Type B pancreatic cell (in vitro differentiated cells): ENCODE data around the gene PARD3. TPM values are rescaled to one million over a fixed set of nuclear protein-coding genes. Genes with fewer than 3 reads are reported as not detected.

Experiments
- DNase-seq: peaks from one replicate; pipeline ENCODE4 v3.0.0; 2021; ENCODE audit warnings: mixed read lengths; ENCODE audit not compliant: unreplicated experiment; ENCODE audit errors: extremely low spot score
- H3K27ac Mint-ChIP-seq: 2 replicates; pipeline ENCODE4 v1.8.0; 2021; ENCODE audit warnings: mild to moderate bottlenecking, mixed read lengths
- H3K27me3 Mint-ChIP-seq: 2 replicates; pipeline ENCODE4 v1.8.0; 2021; ENCODE audit warnings: mixed read lengths
- H3K36me3 Mint-ChIP-seq: 2 replicates; pipeline ENCODE4 v1.8.0; 2021; ENCODE audit warnings: mixed read lengths
- H3K4me1 Mint-ChIP-seq: one replicate; pipeline ENCODE4 v1.8.0; 2021; ENCODE audit warnings: mixed read lengths; ENCODE audit not compliant: unreplicated experiment
- H3K4me3 Mint-ChIP-seq: 2 replicates; pipeline ENCODE4 v1.8.0; 2021; ENCODE audit warnings: mild to moderate bottlenecking, mixed read lengths
- H3K9me3 Mint-ChIP-seq: 2 replicates; pipeline ENCODE4 v1.8.0; 2021; ENCODE audit warnings: mixed read lengths
- CTCF ChIP-seq: fragments of 200-600 bp; sonication (generic); conservative IDR thresholded peaks from 2 replicates; pipeline ENCODE4 v1.5.0; 2021; ENCODE audit warnings: antibody characterized with exemption, mild to moderate bottlenecking
- total RNA-seq: library from RNA; stranded (reverse); gene quantifications from 2 replicates; pipeline ENCODE4 v1.2.1, GENCODE V29; 2021; ENCODE audit warnings: low replicate concordance

The PARD3 gene
- total RNA-seq, 1 donor from 2014 or later: 52.3 TPM

DNA sequence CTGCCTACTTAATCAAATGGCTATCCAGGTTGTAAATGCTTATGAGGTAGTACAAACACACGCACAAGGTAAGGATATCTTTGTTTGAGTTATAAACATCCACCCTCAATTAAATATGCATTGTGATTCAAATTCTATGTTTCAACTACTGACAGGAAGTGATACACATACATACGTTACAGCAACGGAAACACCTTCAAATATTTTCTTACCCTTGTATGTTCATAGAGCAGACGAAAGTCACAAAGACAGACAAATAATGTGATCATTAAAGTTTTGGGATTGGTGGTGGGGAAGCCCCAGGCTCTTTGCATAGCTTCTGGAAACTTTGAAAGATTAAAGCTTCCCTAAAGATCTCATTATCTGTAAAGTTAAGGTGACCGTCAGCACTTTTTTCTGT, 521.0 kb downstream of the PARD3 start:
- DNase-seq: no peak
- Mint-ChIP-seq H3K4me1 (peaks cover 37% of the 10 kb centered on the region), H3K4me3 (no peak overlapping the region), H3K27ac (no peak overlapping the region), H3K36me3 (peaks cover 16% of the 10 kb centered on the region), H3K27me3 (no peaks in the 10 kb centered on the region), H3K9me3 (no peaks in the 10 kb centered on the region)
- no peak for TF ChIP-seq CTCF

- Mint-ChIP-seq H3K36me3 (peaks cover 9% of the 10 kb centered on the region), H3K9me3 (no peaks in the 10 kb centered on the region), H3K4me3 (no peak overlapping the region), H3K27ac (no peak overlapping the region), H3K4me1 (peaks cover 27% of the 10 kb centered on the region), H3K27me3 (no peaks in the 10 kb centered on the region)
- no peak for DNase-seq
- no peak for TF ChIP-seq CTCF
Measured at GRCh38 chr10:34292675-34293074, 522.4 kb downstream of the PARD3 start.

DNA sequence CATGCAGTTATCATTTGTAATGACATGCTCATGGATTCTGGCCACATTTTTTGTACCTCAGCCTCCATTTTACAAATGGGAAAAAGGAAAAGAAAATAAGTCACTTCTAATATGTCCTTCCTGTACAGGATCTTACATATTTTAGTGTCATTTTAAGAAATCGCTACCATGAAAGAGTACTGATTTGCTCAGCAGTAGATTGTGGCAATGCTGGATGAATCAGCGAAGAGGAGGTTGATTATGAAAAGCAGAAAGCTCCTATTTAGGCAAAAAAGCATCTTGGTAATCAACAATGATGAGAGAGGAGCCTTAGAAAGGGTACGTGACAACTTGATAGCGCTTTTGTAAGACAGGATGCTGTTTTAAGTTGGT, 522.9 kb downstream of the PARD3 start:
- Mint-ChIP-seq H3K36me3 (peaks cover 11% of the 10 kb centered on the region), H3K9me3 (peaks cover 3% of the 10 kb centered on the region), H3K4me3 (no peak overlapping the region), H3K27ac (no peak overlapping the region), H3K4me1 (peaks cover 27% of the 10 kb centered on the region), H3K27me3 (no peaks in the 10 kb centered on the region)
- DNase-seq: no peak
- TF ChIP-seq CTCF: no peak

DNA sequence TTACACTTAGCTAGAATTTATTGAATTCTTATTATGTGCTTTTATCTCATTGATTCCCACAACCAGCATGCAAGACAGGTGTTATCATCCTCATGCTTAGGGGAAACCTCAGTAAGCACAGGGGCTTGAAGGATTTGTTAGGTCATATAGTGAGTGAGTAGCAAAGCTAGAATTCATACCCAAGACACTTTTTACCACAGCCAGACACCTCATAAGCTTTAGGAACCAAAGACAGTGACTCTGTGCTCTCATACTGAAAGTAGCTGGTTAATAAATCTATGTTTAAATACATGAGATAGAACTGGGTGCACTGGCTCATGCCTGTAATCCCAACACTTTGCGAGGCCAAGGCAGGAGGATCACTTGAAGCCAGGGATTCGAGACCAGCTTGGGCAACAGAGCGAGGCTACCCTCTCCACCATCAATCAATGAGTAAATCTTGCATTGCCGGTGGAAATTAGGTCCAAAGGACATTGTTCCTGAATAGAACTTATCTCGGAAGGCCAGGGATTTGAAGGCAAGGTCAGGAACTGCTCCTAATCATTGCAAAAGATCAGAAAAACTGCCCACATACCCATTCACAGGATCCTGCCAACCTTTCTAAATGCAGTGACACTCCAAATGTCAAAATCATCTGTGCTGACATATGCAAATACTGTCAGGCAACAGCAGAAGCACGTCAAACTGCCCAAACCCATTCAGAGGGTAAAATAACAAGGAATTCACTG, 523.5 kb downstream of the PARD3 start:
- Mint-ChIP-seq H3K9me3 (peaks cover 6% of the 10 kb centered on the region), H3K4me1 (peaks cover 27% of the 10 kb centered on the region), H3K27me3 (no peaks in the 10 kb centered on the region), H3K27ac (no peak overlapping the region), H3K36me3 (peaks cover 16% of the 10 kb centered on the region), H3K4me3 (no peak overlapping the region)
- no peak for TF ChIP-seq CTCF
- no peak for DNase-seq

GRCh38 chr10:34290412-34291081, 524.5 kb downstream of the PARD3 start:
- Mint-ChIP-seq H3K9me3 (peaks cover 6% of the 10 kb centered on the region), H3K36me3 (peaks cover 14% of the 10 kb centered on the region), H3K27me3 (no peaks in the 10 kb centered on the region), H3K4me1 (peaks cover 25% of the 10 kb centered on the region), H3K4me3 (no peak overlapping the region), H3K27ac (no peak overlapping the region)
- no peak for TF ChIP-seq CTCF
- DNase-seq: no peak
